ENCODE data around the gene TTLL4.

DNA sequence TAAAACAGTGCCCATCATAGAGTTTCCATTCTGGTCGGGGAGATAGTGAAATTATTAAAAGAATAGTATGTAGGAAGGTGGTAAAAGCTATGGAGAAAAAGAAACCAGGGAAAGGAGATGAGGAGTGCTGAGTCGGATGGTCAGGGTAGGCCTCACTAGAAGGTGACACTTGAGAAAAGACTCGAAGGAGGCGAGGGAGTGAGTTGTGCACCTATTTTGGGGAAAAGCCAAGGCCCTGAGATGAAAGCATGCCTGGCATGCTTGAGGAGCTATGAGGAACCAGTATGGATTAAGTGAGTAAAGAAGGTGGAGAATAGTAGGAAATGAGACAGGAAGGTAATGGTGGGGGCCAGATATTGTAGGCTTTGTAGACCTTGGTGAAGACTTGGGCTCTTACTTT, 7.3 kb upstream of the TTLL4 start:
- TF ChIP-seq POLR2A (IDR thresholded peaks at IDR 0.05; ENCODE audit: low read depth, low read length) (no peak), TAF1 (IDR thresholded peaks at IDR 0.05; ENCODE audit: low read depth, low read length) (no peak), POLR2AphosphoS5 (IDR thresholded peaks at IDR 0.05; ENCODE audit: low read depth, low read length) (no peak), POU2F2 (IDR thresholded peaks at IDR 0.05; ENCODE audit: low read depth, low read length) (no peak), SPI1 (IDR thresholded peaks at IDR 0.05; ENCODE audit: low read depth, low read length) (no peak), PAX5 (IDR thresholded peaks at IDR 0.05; ENCODE audit: insufficient read depth, low read length, severe bottlenecking) (no peak)

Data from GM12891 (cell line).